ENCODE data around the gene GREM1. TPM values are rescaled to one million over a fixed set of nuclear protein-coding genes. Genes with fewer than 3 reads are reported as not detected.

GREM1 gene
- total RNA-seq, 1 experiment from 2014 or later, result 1.1 TPM

DNA sequence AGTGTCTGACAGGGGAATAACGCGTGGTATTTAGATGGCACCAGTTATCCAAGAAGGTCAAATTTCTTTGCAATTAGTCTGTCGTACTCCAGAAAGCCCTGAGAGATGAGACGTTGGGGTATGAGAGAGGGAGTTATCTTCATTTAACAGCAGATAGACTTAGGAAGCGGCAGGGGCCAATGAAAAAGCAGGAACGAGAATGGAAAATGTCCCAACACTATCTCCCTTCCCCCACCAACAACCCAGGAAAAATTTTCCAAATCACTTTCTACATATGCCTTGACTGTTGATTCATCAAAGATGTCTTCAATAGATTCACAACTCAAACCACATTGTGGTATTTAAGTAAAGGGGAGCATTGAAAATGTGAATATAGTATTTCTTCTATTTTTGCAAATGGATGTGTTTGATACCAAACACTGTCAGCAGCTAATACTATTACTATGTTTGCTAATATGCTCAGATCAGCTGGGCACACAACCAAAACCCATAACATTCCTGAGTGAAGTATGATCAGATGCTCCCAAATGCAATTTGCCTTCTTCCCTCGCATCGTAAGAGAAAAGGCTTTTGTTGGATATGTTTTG, 13.3 kb upstream of the GREM1 start:
- WGBS (ENCODE audit: extremely low coverage, insufficient read length, low lambda C conversion rate), result no CpG with 5 or more reads among the region's 8 CpGs
- Histone ChIP-seq H3K23ac (ENCODE audit: insufficient read length, low read depth, low read length) (no peak overlapping the region), H3K14ac (ENCODE audit: insufficient read depth, low read length) (no peak overlapping the region), H2BK120ac (ENCODE audit: low read depth, low read length, poor library complexity, severe bottlenecking) (no peak overlapping the region), H3K56ac (ENCODE audit: insufficient read length, low read depth, low read length) (no peak overlapping the region), H2BK20ac (ENCODE audit: low read depth, low read length, poor library complexity, severe bottlenecking) (no peak overlapping the region), H3K27me3 (ENCODE audit: insufficient read depth, low read length) (no peaks in the 10 kb centered on the region), H2AFZ (ENCODE audit: low read length) (no peak overlapping the region), H3K79me1 (ENCODE audit: insufficient read depth, low read depth, low read length, poor library complexity, severe bottlenecking) (no peaks in the 10 kb centered on the region), H3K18ac (ENCODE audit: insufficient read length, low read depth, low read length) (no peak overlapping the region), H2BK15ac (ENCODE audit: low read depth, low read length) (no peak overlapping the region), H3T11ph (ENCODE audit: low read length) (no peak overlapping the region), H3K9me3 (ENCODE audit: control insufficient read depth, low read depth, low read length) (no peaks in the 10 kb centered on the region), H3K27ac (ENCODE audit: insufficient read length, low read depth, low read length) (no peak overlapping the region), H2BK12ac (ENCODE audit: insufficient read length, low read depth, low read length) (no peak overlapping the region), H4K5ac (ENCODE audit: insufficient read length, low read depth, low read length) (no peak overlapping the region), H3K9ac (ENCODE audit: extremely low read depth, insufficient read length, low read length) (no peak overlapping the region), H2BK5ac (ENCODE audit: insufficient read length, low read length) (no peak overlapping the region), H3K4me2 (ENCODE audit: insufficient read depth, insufficient read length, low read length) (no peak overlapping the region), H2AK5ac (ENCODE audit: insufficient read length, low read length) (no peak overlapping the region), H3K79me2 (ENCODE audit: insufficient read depth, low read length) (no peaks in the 10 kb centered on the region), H4K91ac (ENCODE audit: insufficient read length, low read depth, low read length) (no peak overlapping the region), H4K20me1 (ENCODE audit: control insufficient read depth, insufficient read depth, insufficient read length) (no peaks in the 10 kb centered on the region), H3K23me2 (ENCODE audit: insufficient read length, low read depth, low read length, poor library complexity, severe bottlenecking) (no peaks in the 10 kb centered on the region), H3K4ac (ENCODE audit: low read depth, low read length) (no peak overlapping the region), H4K8ac (replicated peaks; ENCODE audit: insufficient read length, low read depth, low read length) (no peak overlapping the region), H3K4me1 (ENCODE audit: insufficient read depth, low read length) (no peaks in the 10 kb centered on the region; the same call in 1 of the 2 replicates)
- no peaks in the 10 kb centered on the region; a peak in 1 of 7 replicates for H3K36me3 Mint-ChIP-seq (ENCODE audit: insufficient read depth in 1 of 3, low read depth in 3 of 3)
- peaks cover 4 to 6% of the 10 kb centered on the region in 2 experiments; a peak in 3 of 4 replicates for H3K4me1 Mint-ChIP-seq
- TF ChIP-seq, protein P1, sequence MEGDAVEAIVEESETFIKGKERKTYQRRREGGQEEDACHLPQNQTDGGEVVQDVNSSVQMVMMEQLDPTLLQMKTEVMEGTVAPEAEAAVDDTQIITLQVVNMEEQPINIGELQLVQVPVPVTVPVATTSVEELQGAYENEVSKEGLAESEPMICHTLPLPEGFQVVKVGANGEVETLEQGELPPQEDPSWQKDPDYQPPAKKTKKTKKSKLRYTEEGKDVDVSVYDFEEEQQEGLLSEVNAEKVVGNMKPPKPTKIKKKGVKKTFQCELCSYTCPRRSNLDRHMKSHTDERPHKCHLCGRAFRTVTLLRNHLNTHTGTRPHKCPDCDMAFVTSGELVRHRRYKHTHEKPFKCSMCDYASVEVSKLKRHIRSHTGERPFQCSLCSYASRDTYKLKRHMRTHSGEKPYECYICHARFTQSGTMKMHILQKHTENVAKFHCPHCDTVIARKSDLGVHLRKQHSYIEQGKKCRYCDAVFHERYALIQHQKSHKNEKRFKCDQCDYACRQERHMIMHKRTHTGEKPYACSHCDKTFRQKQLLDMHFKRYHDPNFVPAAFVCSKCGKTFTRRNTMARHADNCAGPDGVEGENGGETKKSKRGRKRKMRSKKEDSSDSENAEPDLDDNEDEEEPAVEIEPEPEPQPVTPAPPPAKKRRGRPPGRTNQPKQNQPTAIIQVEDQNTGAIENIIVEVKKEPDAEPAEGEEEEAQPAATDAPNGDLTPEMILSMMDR (conservative IDR thresholded peaks at IDR 0.05), result no peak
- H3K9me3 Mint-ChIP-seq, result no peaks in the 10 kb centered on the region; a peak in 1 of 5 replicates
- H3K4me3 Mint-ChIP-seq, result no peak overlapping the region
- no peak overlapping the region for H3K27ac Mint-ChIP-seq
- DNase-seq, result no peak
- peaks cover 14% of the 10 kb centered on the region for H3K27me3 Mint-ChIP-seq (ENCODE audit: low read depth)

Measured in H9 (cell line).